Upper lobe of left lung (tissue), 6 donors: ENCODE data around the gene GABRA5. TPM values are rescaled to one million over a fixed set of nuclear protein-coding genes. Genes with fewer than 3 reads are reported as not detected.

Source experiments
- ATAC-seq, 2 donors: fragments of 200-7000 bp; cut with Tn5 transposase; one replicate each; pipeline ENCODE4 v1.9.1; 2022; ENCODE audit warnings: mild to moderate bottlenecking in 2 of 2, moderate library complexity in 2 of 2; ENCODE audit not compliant: low FRiP score in 2 of 2
- DNase-seq, 2 donors: peaks; one replicate each; pipeline ENCODE4 v3.0.0-alpha.2; 2019 to 2020
- H3K27ac ChIP-seq, 4 donors: fragments of 200-600 bp; sonication (generic); one replicate each; pipeline ENCODE4 v1.5.1; 2016 to 2019
- H3K27me3 ChIP-seq, 4 donors: fragments of 200-600 bp; sonication (generic); one replicate each; pipeline ENCODE4 v1.5.1; 2017 to 2019
- H3K36me3 ChIP-seq, 4 donors: fragments of 200-600 bp; sonication (generic); one replicate each; pipeline ENCODE4 v1.5.1; 2016 to 2019
- H3K4me1 ChIP-seq, 4 donors: fragments of 200-600 bp; sonication (generic); one replicate each; pipeline ENCODE4 v1.5.1; 2018 to 2019
- H3K4me3 ChIP-seq, 4 donors: fragments of 200-600 bp; sonication (generic); one replicate each; pipeline ENCODE4 v1.5.1; 2017 to 2019; ENCODE audit warnings: mild to moderate bottlenecking in 2 of 4, moderate library complexity in 1 of 4
- H3K9me3 ChIP-seq, 4 donors: fragments of 200-600 bp; sonication (generic); one replicate each; pipeline ENCODE4 v1.5.1; 2018 to 2019
- EP300 ChIP-seq, 4 donors: sonication (generic); formaldehyde crosslinking; IDR thresholded peaks; one replicate each; pipeline ENCODE4 v1.5.1; 2017; ENCODE audit warnings: antibody characterized with exemption in 4 of 4, control low read depth in 2 of 4
- POLR2A ChIP-seq, 4 donors: fragments of 450-650 bp; IDR thresholded peaks; one replicate each; pipeline ENCODE4 v1.5.1; 2016 to 2017; ENCODE audit warnings: antibody characterized with exemption in 4 of 4, mild to moderate bottlenecking in 2 of 4
- POLR2AphosphoS5 ChIP-seq, 2 donors: sonication (generic); formaldehyde crosslinking; IDR thresholded peaks; one replicate each; pipeline ENCODE4 v1.5.1; 2017; ENCODE audit warnings: antibody characterized with exemption in 2 of 2
- WGBS, 2 donors: methylation state at CpG; one replicate each; pipeline ENCODE4 v1.1.5; 2017 to 2018; 5-methylcytosine and 5-hydroxymethylcytosine counted together
- total RNA-seq, 6 donors: library from RNA; depleted of rRNA in 4 of 6; stranded (reverse); fragments of >200 nt in 4 of 6; gene quantifications; one replicate each; pipeline versions ENCODE4 v1.1.0 to v1.2.1, GENCODE V29; 2016 to 2021
- TF ChIP-seq, protein P1 (sequence below), 6 experiments: fragments of 450-650 bp in 4 of 6; fragments of 200-600 bp in 2 of 6; sonication (generic) in 2 of 6; IDR thresholded peaks; one replicate each; pipeline ENCODE4 v1.5.1; 2016 to 2019; ENCODE audit warnings: antibody characterized with exemption in 6 of 6
- donor health status: DM: no; HTN: no; CAD: no; lungs with moderate emphysema.
- donor health status: DM: no; HTN: yes; CAD: no; lungs with severe emphysema.

Gene GABRA5
- total RNA-seq, 6 donors from 2014 or later, result 0.30 TPM; not detected in 5

DNA sequence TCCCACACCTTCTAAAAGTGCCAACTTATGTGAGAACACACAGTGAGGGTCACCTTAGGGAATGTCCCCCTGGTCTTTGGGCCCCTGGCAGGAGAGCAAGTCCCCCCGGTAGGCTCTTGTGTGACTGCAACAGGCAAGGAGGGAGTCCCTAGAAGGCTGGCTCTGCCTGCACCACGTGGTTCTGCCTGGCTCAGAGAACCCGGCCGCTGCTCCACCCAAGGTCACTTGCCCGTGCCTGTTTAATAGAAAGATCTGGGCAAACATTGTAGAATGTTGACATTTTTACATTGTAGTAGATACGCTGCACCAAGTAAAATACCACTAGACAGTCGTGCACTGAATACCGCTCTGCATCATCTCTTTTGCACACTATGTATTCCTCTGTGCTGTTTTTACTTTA lies 21.9 kb downstream of the GABRA5 start:
- Histone ChIP-seq H3K4me1 (peaks cover 4 to 16% (median 12%) of the 10 kb centered on the region in 4 donors), H3K27me3 (no peaks in the 10 kb centered on the region), H3K4me3 (no peak overlapping the region), H3K36me3 (no peaks in the 10 kb centered on the region), H3K27ac (no peak overlapping the region), H3K9me3 (no peaks in the 10 kb centered on the region)
- no peak for ATAC-seq
- DNase-seq, result no peak
- no peak for TF ChIP-seq EP300 (IDR thresholded peaks at IDR 0.05)
- no peak for TF ChIP-seq POLR2AphosphoS5 (IDR thresholded peaks at IDR 0.05)
- TF ChIP-seq POLR2A (IDR thresholded peaks at IDR 0.05), result no peak
- TF ChIP-seq, protein P1, sequence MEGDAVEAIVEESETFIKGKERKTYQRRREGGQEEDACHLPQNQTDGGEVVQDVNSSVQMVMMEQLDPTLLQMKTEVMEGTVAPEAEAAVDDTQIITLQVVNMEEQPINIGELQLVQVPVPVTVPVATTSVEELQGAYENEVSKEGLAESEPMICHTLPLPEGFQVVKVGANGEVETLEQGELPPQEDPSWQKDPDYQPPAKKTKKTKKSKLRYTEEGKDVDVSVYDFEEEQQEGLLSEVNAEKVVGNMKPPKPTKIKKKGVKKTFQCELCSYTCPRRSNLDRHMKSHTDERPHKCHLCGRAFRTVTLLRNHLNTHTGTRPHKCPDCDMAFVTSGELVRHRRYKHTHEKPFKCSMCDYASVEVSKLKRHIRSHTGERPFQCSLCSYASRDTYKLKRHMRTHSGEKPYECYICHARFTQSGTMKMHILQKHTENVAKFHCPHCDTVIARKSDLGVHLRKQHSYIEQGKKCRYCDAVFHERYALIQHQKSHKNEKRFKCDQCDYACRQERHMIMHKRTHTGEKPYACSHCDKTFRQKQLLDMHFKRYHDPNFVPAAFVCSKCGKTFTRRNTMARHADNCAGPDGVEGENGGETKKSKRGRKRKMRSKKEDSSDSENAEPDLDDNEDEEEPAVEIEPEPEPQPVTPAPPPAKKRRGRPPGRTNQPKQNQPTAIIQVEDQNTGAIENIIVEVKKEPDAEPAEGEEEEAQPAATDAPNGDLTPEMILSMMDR (IDR thresholded peaks at IDR 0.05), result no peak
- WGBS, 2 donors, result 49 to 63% methylated on average over 4 to 8 of the region's 8 CpGs

DNA sequence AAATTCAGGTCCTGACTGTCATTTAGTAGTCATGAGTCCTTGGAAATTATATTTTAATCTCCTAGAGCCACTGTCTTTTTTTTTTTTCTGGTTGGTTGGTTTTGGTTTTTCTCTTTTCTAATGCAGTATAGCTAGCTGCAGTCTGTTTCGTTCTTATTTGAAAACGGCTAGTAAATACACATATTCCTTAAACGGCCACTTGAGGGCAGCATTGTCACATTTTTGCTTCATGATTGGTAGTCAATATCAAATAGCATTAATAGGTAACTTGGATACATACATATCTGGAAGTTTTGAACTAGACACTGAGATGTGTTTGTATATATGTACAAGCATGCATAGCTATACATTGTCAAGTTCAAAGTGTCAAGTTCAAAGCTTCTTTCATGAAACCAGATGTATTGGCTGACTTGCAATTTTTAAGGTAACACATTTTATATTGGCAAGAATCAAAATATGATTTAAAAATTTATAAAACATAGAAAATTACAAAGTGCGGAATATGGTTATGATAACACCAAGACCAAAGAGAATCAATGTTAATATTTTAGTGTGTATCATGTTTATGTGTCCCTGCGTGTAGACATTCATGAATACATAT lies 22.5 kb downstream of the GABRA5 start:
- 20 to 23% methylated on average over 5 of the region's 5 CpGs for WGBS, 2 donors
- Histone ChIP-seq H3K27me3 (no peaks in the 10 kb centered on the region), H3K9me3 (no peaks in the 10 kb centered on the region), H3K36me3 (no peaks in the 10 kb centered on the region), H3K4me3 (no peak overlapping the region), H3K4me1 (peaks cover 4 to 16% (median 12%) of the 10 kb centered on the region in 4 donors), H3K27ac (no peak overlapping the region)
- DNase-seq, result no peak
- no peak for TF ChIP-seq POLR2A (IDR thresholded peaks at IDR 0.05)
- TF ChIP-seq, protein P1 (IDR thresholded peaks at IDR 0.05), result peak in 5 of 6 experiments; percentile 50 to 75 (median 67)
- peak in 1 of 2 donors; percentile 53 for ATAC-seq

DNA sequence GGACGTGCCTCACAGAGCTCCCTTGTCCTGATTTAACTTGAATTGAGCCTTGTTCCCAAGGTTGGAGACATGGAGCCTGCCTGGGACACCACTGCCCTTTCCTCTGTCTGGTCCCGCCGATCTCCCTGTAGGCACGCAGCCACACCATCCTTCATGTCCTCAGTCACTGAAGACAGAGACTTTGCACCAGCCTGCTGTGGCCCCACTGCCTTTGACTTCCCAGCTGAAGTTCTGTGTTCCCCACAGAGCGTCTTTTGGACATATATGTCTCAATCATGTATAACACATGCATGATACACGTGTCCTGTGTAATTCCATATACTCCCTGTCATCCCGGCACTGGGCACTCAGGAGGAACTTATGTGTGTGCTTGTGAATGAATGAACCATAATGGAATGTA lies 23.6 kb downstream of the GABRA5 start:
- no peak overlapping the region for H3K4me3 ChIP-seq
- TF ChIP-seq POLR2A (IDR thresholded peaks at IDR 0.05) (no peak), POLR2AphosphoS5 (IDR thresholded peaks at IDR 0.05) (no peak), EP300 (IDR thresholded peaks at IDR 0.05) (no peak)
- TF ChIP-seq, protein P1 (IDR thresholded peaks at IDR 0.05), result no peak
- no peak overlapping the region for H3K27ac ChIP-seq
- ATAC-seq (no peak), DNase-seq (no peak)
- H3K27me3 ChIP-seq, result no peaks in the 10 kb centered on the region
- WGBS, 2 donors, result 82 to 91% methylated on average over 7 of the region's 7 CpGs
- H3K9me3 ChIP-seq, result no peaks in the 10 kb centered on the region
- H3K4me1 ChIP-seq, result peaks cover 4 to 16% (median 12%) of the 10 kb centered on the region in 4 donors
- H3K36me3 ChIP-seq, result no peaks in the 10 kb centered on the region

DNA sequence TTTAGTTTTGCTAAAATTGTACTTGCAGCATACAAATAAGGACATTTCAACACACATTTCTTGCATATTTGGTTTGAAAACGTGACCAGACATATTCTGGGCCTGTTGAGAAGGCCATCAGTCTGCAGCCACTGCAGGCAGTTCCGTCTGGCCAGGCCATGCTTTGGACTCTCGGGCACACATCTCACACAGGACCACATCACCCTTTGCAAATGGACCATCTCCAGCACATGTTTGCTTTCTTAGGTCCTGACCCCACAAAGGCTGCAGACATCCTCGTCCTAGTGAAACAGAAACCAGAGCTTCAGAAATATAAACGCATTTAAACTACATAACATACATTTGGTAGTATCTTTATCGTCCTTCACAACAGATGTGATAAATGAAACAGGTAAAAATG lies 24.1 kb downstream of the GABRA5 start:
- no peak overlapping the region for H3K27ac ChIP-seq
- peaks cover 4 to 16% (median 12%) of the 10 kb centered on the region in 4 donors for H3K4me1 ChIP-seq
- TF ChIP-seq, protein P1 (IDR thresholded peaks at IDR 0.05), result no peak
- TF ChIP-seq POLR2A (IDR thresholded peaks at IDR 0.05) (no peak), POLR2AphosphoS5 (IDR thresholded peaks at IDR 0.05) (no peak), EP300 (IDR thresholded peaks at IDR 0.05) (no peak)
- no peaks in the 10 kb centered on the region for H3K27me3 ChIP-seq
- no peak overlapping the region for H3K4me3 ChIP-seq
- DNase-seq (no peak), ATAC-seq (no peak)
- no peaks in the 10 kb centered on the region for H3K9me3 ChIP-seq
- H3K36me3 ChIP-seq, result no peaks in the 10 kb centered on the region
- WGBS, 2 donors, result 57 to 60% methylated on average over 6 of the region's 6 CpGs
